HCT116 (cell line): ENCODE data around the gene GRM8. TPM values are rescaled to one million over a fixed set of nuclear protein-coding genes. Genes with fewer than 3 reads are reported as not detected.

Experiments used
- ATAC-seq: fragments of 200-7000 bp; cut with Tn5 transposase; 2 replicates; pipeline ENCODE4 v1.9.1; 2020; ENCODE audit warnings: mild to moderate bottlenecking, moderate library complexity
- BruUV-seq: library from RNA; stranded (reverse); fragments of 400-500 nt; replicated peaks from 2 replicates; lab custom pipeline; 2021; lab: Mats Ljungman, UMichigan
- CTCF ChIA-PET: fragments of 300-600 bp; sonication (Branson Sonifier 250); formaldehyde crosslinking; loops from one replicate; lab custom pipeline; 2021; ENCODE audit warnings: antibody characterized with exemption; lab: Charles Lee
- POLR2A ChIA-PET: fragments of 300-600, 350-600 bp; sonication (Branson Sonifier 250); formaldehyde crosslinking; loops from one replicate; lab custom pipeline; 2021; ENCODE audit warnings: antibody characterized with exemption; lab: Charles Lee
- RAD21 ChIA-PET, 2 experiments: fragments of 300-600 bp; sonication (Branson Sonifier 250); formaldehyde crosslinking; loops; one replicate each; lab custom pipeline; 2023; ENCODE audit warnings: low total read pairs in 2 of 2; ENCODE audit not compliant: uncharacterized antibody in 2 of 2, unreplicated experiment in 2 of 2, low non-redundant PET in 1 of 2; lab: Charles Lee
- DNase-seq: peaks from one replicate; pipeline ENCODE4 v3.0.0-alpha.2; 2010; ENCODE audit warnings: low read depth, low spot score
- H2AFZ ChIP-seq: fragments of 200-600 bp; shearing (Covaris generic), sonication (generic); 2 replicates; pipeline ENCODE4 v1.6.1; 2017; ENCODE audit warnings: low read depth, mixed run types, mixed read lengths, antibody characterized with exemption, low read length; ENCODE audit not compliant: poor library complexity, severe bottlenecking
- H3K27ac ChIP-seq: 2 replicates; pipeline ENCODE4 v1.5.1; 2012; ENCODE audit warnings: low read depth, low read length
- H3K27me3 ChIP-seq: fragments of 200-600 bp; sonication (generic); 2 replicates; pipeline ENCODE4 v1.6.1; 2016; ENCODE audit warnings: mixed run types, low read length, mixed read lengths; ENCODE audit not compliant: insufficient read depth
- H3K36me3 ChIP-seq, 2 experiments: fragments of 200-500 bp in 1 of 2; fragments of 200-600 bp in 1 of 2; sonication (Bioruptor generic) in 1 of 2; sonication (generic) in 1 of 2; 2 replicates each; pipeline versions ENCODE4 v1.5.1 to v1.6.1; 2014 to 2016; ENCODE audit warnings: low read length in 2 of 2, inconsistent platforms in 1 of 2, mixed read lengths in 1 of 2, mixed run types in 1 of 2; ENCODE audit not compliant: insufficient read depth in 2 of 2, control insufficient read depth in 1 of 2
- H3K4me1 ChIP-seq, 2 experiments: fragments of 200-600 bp in 1 of 2; sonication (generic) in 1 of 2; 2 replicates each; pipeline versions ENCODE4 v1.5.1 to v1.6.1; 2012 to 2017; ENCODE audit warnings: low read length in 2 of 2, inconsistent platforms in 1 of 2, mild to moderate bottlenecking in 1 of 2, mixed read lengths in 1 of 2, mixed run types in 1 of 2, moderate library complexity in 1 of 2; ENCODE audit not compliant: insufficient read depth in 2 of 2, control insufficient read depth in 1 of 2
- H3K4me2 ChIP-seq: fragments of 200-600 bp; sonication (generic); 2 replicates; pipeline ENCODE4 v1.6.1; 2017; ENCODE audit warnings: mixed run types, low read length, mixed read lengths
- H3K4me3 ChIP-seq, 2 experiments: fragments of 200-600 bp in 1 of 2; sonication (generic) in 1 of 2; replicated peaks in 1 of 2; 2 replicates each; pipeline ENCODE4 v1.5.1; 2011 to 2016; ENCODE audit warnings: low read length in 2 of 2, control low read depth in 1 of 2, low read depth in 1 of 2, mild to moderate bottlenecking in 1 of 2, mixed read lengths in 1 of 2, mixed run types in 1 of 2
- H3K79me2 ChIP-seq: fragments of 200-600 bp; sonication (generic); 2 replicates; pipeline ENCODE4 v1.6.1; 2017; ENCODE audit warnings: mild to moderate bottlenecking, mixed run types, low read length, moderate library complexity, mixed read lengths; ENCODE audit not compliant: insufficient read depth
- H3K9ac ChIP-seq: fragments of 200-600 bp; sonication (generic); 2 replicates; pipeline ENCODE4 v1.6.1; 2016; ENCODE audit warnings: low read length, mixed read lengths
- H3K9me2 ChIP-seq: fragments of 200-600 bp; sonication (generic), shearing (Covaris generic); 2 replicates; pipeline ENCODE4 v1.6.1; 2017; ENCODE audit warnings: mixed run types, mild to moderate bottlenecking, moderate library complexity; ENCODE audit not compliant: insufficient read depth
- H3K9me3 ChIP-seq, 2 experiments: fragments of 200-500 bp in 1 of 2; fragments of 200-600 bp in 1 of 2; sonication (Bioruptor generic) in 1 of 2; sonication (generic) in 1 of 2; 2 replicates each; pipeline ENCODE4 v1.6.1; 2014 to 2017; ENCODE audit warnings: low read length in 2 of 2, mixed read lengths in 2 of 2, inconsistent platforms in 1 of 2, low read depth in 1 of 2, mild to moderate bottlenecking in 1 of 2, mixed run types in 1 of 2, moderate library complexity in 1 of 2; ENCODE audit not compliant: control insufficient read depth in 1 of 2, insufficient read depth in 1 of 2
- H4K20me1 ChIP-seq: fragments of 200-600 bp; sonication (generic), shearing (Covaris generic); 2 replicates; pipeline ENCODE4 v1.6.1; 2017; ENCODE audit warnings: mixed run types, mild to moderate bottlenecking, moderate library complexity; ENCODE audit not compliant: insufficient read depth
- ATF3 ChIP-seq: IDR thresholded peaks from 2 replicates; pipeline ENCODE4 v1.6.1; 2012
- CBX3 ChIP-seq: IDR thresholded peaks from 2 replicates; pipeline ENCODE4 v1.6.1; 2012; ENCODE audit warnings: low read depth
- CEBPB ChIP-seq: IDR thresholded peaks from 2 replicates; pipeline ENCODE4 v1.6.1; 2012; ENCODE audit warnings: low read depth
- CTCF ChIP-seq, 3 experiments: fragments of 200-600 bp in 1 of 3; sonication (generic) in 1 of 3; IDR thresholded peaks in 2 of 3; conservative IDR thresholded peaks in 1 of 3; 2 replicates each; pipeline ENCODE4 v1.5.1; 2012 to 2017; ENCODE audit warnings: low read depth in 2 of 3, low read length in 2 of 3, antibody characterized with exemption in 1 of 3, borderline replicate concordance in 1 of 3, control low read depth in 1 of 3, mild to moderate bottlenecking in 1 of 3, mixed read lengths in 1 of 3, mixed run types in 1 of 3, moderate library complexity in 1 of 3; ENCODE audit not compliant: insufficient read depth in 1 of 3
- EGR1 ChIP-seq: IDR thresholded peaks from 2 replicates; pipeline ENCODE4 v1.6.1; 2012; ENCODE audit warnings: low read depth
- ELF1 ChIP-seq: IDR thresholded peaks from 2 replicates; pipeline ENCODE4 v1.6.1; 2012; ENCODE audit warnings: low read depth, borderline replicate concordance
- EZH2phosphoT487 ChIP-seq: fragments of 200-600 bp; IDR thresholded peaks from 2 replicates; pipeline ENCODE4 v1.6.1; 2018; ENCODE audit warnings: antibody characterized with exemption, borderline replicate concordance
- FOSL1 ChIP-seq: IDR thresholded peaks from 2 replicates; pipeline ENCODE4 v1.6.1; 2012; ENCODE audit warnings: low read depth
- JUND ChIP-seq: IDR thresholded peaks from 2 replicates; pipeline ENCODE4 v1.6.1; 2012
- MAX ChIP-seq: IDR thresholded peaks from 2 replicates; pipeline ENCODE4 v1.6.1; 2012
- POLR2A ChIP-seq: IDR thresholded peaks from 2 replicates; pipeline ENCODE4 v1.7.0; 2011; ENCODE audit warnings: borderline replicate concordance; ENCODE audit not compliant: insufficient read depth, insufficient read length; ENCODE audit errors: extremely low read depth
- POLR2AphosphoS5 ChIP-seq: IDR thresholded peaks from 2 replicates; pipeline ENCODE4 v1.6.1; 2011; ENCODE audit warnings: mild to moderate bottlenecking, low read depth, low read length, moderate library complexity
- RAD21 ChIP-seq: IDR thresholded peaks from 2 replicates; pipeline ENCODE4 v1.6.1; 2012; ENCODE audit warnings: low read depth, mild to moderate bottlenecking
- SIN3A ChIP-seq: IDR thresholded peaks from 2 replicates; pipeline ENCODE4 v1.6.1; 2012; ENCODE audit warnings: low read depth
- SP1 ChIP-seq: IDR thresholded peaks from 2 replicates; pipeline ENCODE4 v1.6.1; 2012; ENCODE audit warnings: low read depth
- SRF ChIP-seq: IDR thresholded peaks from 2 replicates; pipeline ENCODE4 v1.6.1; 2012; ENCODE audit warnings: low read depth
- TCF7L2 ChIP-seq: IDR thresholded peaks from 2 replicates; pipeline ENCODE4 v1.7.0; 2011; ENCODE audit warnings: borderline replicate concordance, inconsistent platforms; ENCODE audit not compliant: insufficient read depth, insufficient read length; ENCODE audit errors: extremely low read depth
- YY1 ChIP-seq: IDR thresholded peaks from 2 replicates; pipeline ENCODE4 v1.6.1; 2011; ENCODE audit warnings: low read length, low read depth, moderate library complexity, mild to moderate bottlenecking; ENCODE audit not compliant: insufficient replicate concordance; ENCODE audit errors: extremely low read depth
- ZBTB33 ChIP-seq: IDR thresholded peaks from 2 replicates; pipeline ENCODE4 v1.6.1; 2011; ENCODE audit warnings: mild to moderate bottlenecking, low read length, moderate library complexity; ENCODE audit not compliant: insufficient replicate concordance; ENCODE audit errors: extremely low read depth
- ZFX ChIP-seq: fragments of 450-650 bp; IDR thresholded peaks from 2 replicates; pipeline ENCODE4 v1.6.1; 2017
- ZNF274 ChIP-seq: fragments of 200-500 bp; sonication (Bioruptor generic); IDR thresholded peaks from 2 replicates; pipeline ENCODE4 v1.6.1; 2014; ENCODE audit warnings: mild to moderate bottlenecking, low read depth, low read length, inconsistent platforms
- intact Hi-C: fragments of 100-400 bp; cut with micrococcal nuclease; formaldehyde crosslinking; loops from 2 replicates; pipeline ENCODE4 v1.10.0; 2022
- total RNA-seq: library from RNA; stranded (reverse); gene quantifications from one replicate; pipeline ENCODE4 v1.2.1, GENCODE V29; 2021; ENCODE audit not compliant: unreplicated experiment

Gene GRM8
- total RNA-seq, 1 experiment from 2014 or later, result 0.05 TPM

GRCh38 chr7:127209886-127210285 lies 42.9 kb downstream of the GRM8 start (continued):
- no peak for TF ChIP-seq CEBPB
- TF ChIP-seq YY1, result no peak
- TF ChIP-seq POLR2AphosphoS5, result no peak
- TF ChIP-seq SIN3A, result no peak
- TF ChIP-seq ZBTB33, result no peak
- TF ChIP-seq JUND, result no peak
- no peak for TF ChIP-seq EZH2phosphoT487

GRCh38 chr7:127208860-127209259 lies 43.9 kb downstream of the GRM8 start:
- Histone ChIP-seq H3K4me2 (no peak overlapping the region), H3K9ac (no peak overlapping the region), H3K27ac (no peak overlapping the region), H3K36me3 (no peaks in the 10 kb centered on the region), H3K4me1 (no peaks in the 10 kb centered on the region), H3K9me3 (no peaks in the 10 kb centered on the region), H4K20me1 (no peaks in the 10 kb centered on the region; the same call in 1 of the 2 replicates), H3K4me3 (no peak overlapping the region), H2AFZ (no peak overlapping the region), H3K27me3 (peaks cover 71% of the 10 kb centered on the region), H3K79me2 (no peaks in the 10 kb centered on the region), H3K9me2 (no peaks in the 10 kb centered on the region)
- DNase-seq, result no peak
- no TSS peak for BruUV-seq
- TF ChIP-seq POLR2AphosphoS5 (no peak), CBX3 (no peak), TCF7L2 (no peak), CTCF (IDR thresholded peaks at IDR 0.05 in 2 of 3, conservative IDR thresholded peaks at IDR 0.05 in 1 of 3; ENCODE audit: borderline replicate concordance in 1 of 3, insufficient read depth in 1 of 3, low read depth in 2 of 3, low read length in 2 of 3) (no peak), POLR2A (no peak), SP1 (no peak), EZH2phosphoT487 (no peak), SIN3A (no peak), JUND (no peak), RAD21 (no peak), SRF (no peak), YY1 (no peak), ZFX (no peak), MAX (no peak), ZBTB33 (no peak), FOSL1 (no peak), ZNF274 (no peak), ELF1 (no peak), EGR1 (no peak), ATF3 (no peak)
- ChIA-PET CTCF (no interaction called here), RAD21 (no interaction called here), POLR2A (no interaction called here)
- intact Hi-C loops, result no loop called here
- ATAC-seq, result no peak
